DND-41 (cell line): ENCODE data around the gene OPTN.

Experiments
- ATAC-seq: fragments of 200-7000 bp; cut with Tn5 transposase; 3 replicates; pipeline ENCODE4 v1.9.1; 2021; ENCODE audit warnings: low read depth; ENCODE audit not compliant: insufficient read depth
- DNase-seq: peaks from one replicate; pipeline ENCODE4 v3.0.0-alpha.2; 2020
- H2AFZ ChIP-seq: 2 replicates; pipeline ENCODE4 v1.6.0; 2012; ENCODE audit warnings: low read depth, low read length
- H3K27ac ChIP-seq: 2 replicates; pipeline ENCODE4 v1.5.1; 2012; ENCODE audit warnings: low read length, inconsistent platforms
- H3K27me3 ChIP-seq: fragments of 200-600 bp; sonication (generic); 2 replicates; pipeline ENCODE4 v1.6.0; 2012; ENCODE audit warnings: low read length, mild to moderate bottlenecking, inconsistent platforms; ENCODE audit not compliant: insufficient read depth, poor library complexity
- H3K36me3 ChIP-seq: 2 replicates; pipeline ENCODE4 v1.5.1; 2012; ENCODE audit warnings: low read length, inconsistent platforms; ENCODE audit not compliant: insufficient read depth
- H3K4me1 ChIP-seq: 2 replicates; pipeline ENCODE4 v1.5.1; 2012; ENCODE audit warnings: mild to moderate bottlenecking, low read length; ENCODE audit not compliant: insufficient read depth
- H3K4me2 ChIP-seq: 2 replicates; pipeline ENCODE4 v1.6.0; 2012; ENCODE audit warnings: mild to moderate bottlenecking, moderate library complexity, low read length, inconsistent platforms; ENCODE audit not compliant: insufficient read depth
- H3K4me3 ChIP-seq, 2 experiments: fragments of 200-600 bp in 1 of 2; shearing (Covaris generic) in 1 of 2; 2 replicates each; pipeline ENCODE4 v1.5.1; 2012 to 2016; ENCODE audit warnings: inconsistent platforms in 2 of 2, low read length in 2 of 2, mild to moderate bottlenecking in 2 of 2, low read depth in 1 of 2, moderate library complexity in 1 of 2
- H3K79me2 ChIP-seq: 2 replicates; pipeline ENCODE4 v1.6.0; 2012; ENCODE audit warnings: low read length, inconsistent platforms; ENCODE audit not compliant: insufficient read depth
- H3K9ac ChIP-seq: 2 replicates; pipeline ENCODE4 v1.6.0; 2012; ENCODE audit warnings: low read depth, mild to moderate bottlenecking, inconsistent platforms, low read length, moderate library complexity
- H3K9me3 ChIP-seq: 2 replicates; pipeline ENCODE4 v1.5.1; 2012; ENCODE audit warnings: low read length, moderate library complexity, mild to moderate bottlenecking, inconsistent platforms; ENCODE audit not compliant: insufficient read depth, severe bottlenecking
- H4K20me1 ChIP-seq: 2 replicates; pipeline ENCODE4 v1.6.0; 2012; ENCODE audit warnings: low read length; ENCODE audit not compliant: insufficient read depth
- CTCF ChIP-seq: IDR thresholded peaks from 2 replicates; pipeline ENCODE4 v1.5.1; 2012; ENCODE audit warnings: borderline replicate concordance, low read length, moderate library complexity, mild to moderate bottlenecking; ENCODE audit not compliant: poor library complexity, severe bottlenecking; ENCODE audit errors: extremely low read depth
- EZH2 ChIP-seq: IDR thresholded peaks from 3 replicates; pipeline ENCODE4 v1.6.1; 2012; ENCODE audit warnings: borderline replicate concordance, low read depth, mild to moderate bottlenecking, moderate library complexity, low read length, inconsistent platforms; ENCODE audit not compliant: severe bottlenecking

Gene OPTN

DNA sequence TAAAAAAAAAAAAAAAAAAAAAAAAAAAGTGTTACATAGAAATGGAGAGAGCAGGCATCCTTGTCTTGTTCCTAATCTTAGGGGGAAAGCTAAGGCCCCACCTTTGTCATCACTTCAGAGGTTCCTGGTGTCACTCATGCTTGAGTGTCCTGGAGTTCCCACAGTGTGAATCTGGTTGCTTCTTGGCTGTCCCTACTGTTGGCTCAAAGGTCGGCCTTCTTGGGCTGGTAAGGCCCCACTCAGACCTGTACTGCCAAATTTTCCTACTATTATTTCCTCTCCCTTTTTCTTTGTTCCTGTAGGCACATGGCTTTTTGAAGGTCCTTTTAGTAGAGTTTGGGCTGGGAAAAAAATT is 21.5 kb downstream of the OPTN start:
- no peak overlapping the region for H3K4me3 ChIP-seq
- no peaks in the 10 kb centered on the region for H3K27me3 ChIP-seq
- ATAC-seq (no peak), DNase-seq (no peak)
- TF ChIP-seq CTCF: no peak
- no peak for TF ChIP-seq EZH2
- no peaks in the 10 kb centered on the region for H3K79me2 ChIP-seq
- no peak overlapping the region for H3K9ac ChIP-seq
- H4K20me1 ChIP-seq: no peaks in the 10 kb centered on the region
- no peaks in the 10 kb centered on the region for H3K36me3 ChIP-seq
- H2AFZ ChIP-seq: no peak overlapping the region
- no peak overlapping the region for H3K27ac ChIP-seq
- H3K4me1 ChIP-seq: no peaks in the 10 kb centered on the region
- no peak overlapping the region for H3K4me2 ChIP-seq
- no peaks in the 10 kb centered on the region for H3K9me3 ChIP-seq

DNA sequence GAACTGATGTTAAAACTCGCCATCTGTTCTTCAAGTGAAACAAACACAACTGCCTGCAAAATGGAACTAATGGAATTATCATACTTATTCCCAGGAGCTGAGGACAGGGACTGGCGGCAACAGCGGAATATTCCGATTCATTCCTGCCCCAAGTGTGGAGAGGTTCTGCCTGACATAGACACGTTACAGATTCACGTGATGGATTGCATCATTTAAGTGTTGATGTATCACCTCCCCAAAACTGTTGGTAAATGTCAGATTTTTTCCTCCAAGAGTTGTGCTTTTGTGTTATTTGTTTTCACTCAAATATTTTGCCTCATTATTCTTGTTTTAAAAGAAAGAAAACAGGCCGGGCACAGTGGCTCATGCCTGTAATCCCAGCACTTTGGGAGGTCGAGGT is 36.7 kb downstream of the OPTN start:
- DNase-seq (no peak), ATAC-seq (no peak)
- TF ChIP-seq CTCF (no peak), EZH2 (no peak)
- peaks cover 5% of the 10 kb centered on the region for H3K27me3 ChIP-seq
- no peak overlapping the region for H3K4me3 ChIP-seq
- no peaks in the 10 kb centered on the region for H3K4me1 ChIP-seq
- H4K20me1 ChIP-seq: no peaks in the 10 kb centered on the region
- no peaks in the 10 kb centered on the region for H3K79me2 ChIP-seq
- no peak overlapping the region for H3K4me2 ChIP-seq
- H3K9me3 ChIP-seq: no peaks in the 10 kb centered on the region
- H2AFZ ChIP-seq: no peak overlapping the region
- H3K27ac ChIP-seq: no peak overlapping the region
- no peaks in the 10 kb centered on the region for H3K36me3 ChIP-seq
- no peak overlapping the region for H3K9ac ChIP-seq

- TF ChIP-seq CTCF: no peak
- no peaks in the 10 kb centered on the region for H3K9me3 ChIP-seq
- no peaks in the 10 kb centered on the region for H3K36me3 ChIP-seq
- ATAC-seq (no peak), DNase-seq (no peak)
- no peak overlapping the region for H3K4me3 ChIP-seq
- H3K27ac ChIP-seq: no peak overlapping the region
- H4K20me1 ChIP-seq: no peaks in the 10 kb centered on the region
- no peaks in the 10 kb centered on the region for H3K4me1 ChIP-seq
- peaks cover 5% of the 10 kb centered on the region for H3K27me3 ChIP-seq
- H3K4me2 ChIP-seq: no peak overlapping the region
- H2AFZ ChIP-seq: no peak overlapping the region
- no peaks in the 10 kb centered on the region for H3K79me2 ChIP-seq
- H3K9ac ChIP-seq: no peak overlapping the region
Measured at GRCh38 chr10:13139150-13139549, 39.2 kb downstream of the OPTN start.

- no peak for DNase-seq
- no peak for ATAC-seq
- Histone ChIP-seq H3K9me3 (no peaks in the 10 kb centered on the region), H3K36me3 (no peaks in the 10 kb centered on the region), H4K20me1 (no peaks in the 10 kb centered on the region), H2AFZ (no peak overlapping the region), H3K4me3 (no peak overlapping the region), H3K27me3 (peaks cover 5% of the 10 kb centered on the region), H3K4me2 (no peak overlapping the region), H3K27ac (no peak overlapping the region), H3K79me2 (no peaks in the 10 kb centered on the region), H3K4me1 (no peaks in the 10 kb centered on the region), H3K9ac (no peak overlapping the region)
- TF ChIP-seq EZH2 (no peak), CTCF (no peak)
Measured at GRCh38 chr10:13139676-13140075, 39.7 kb downstream of the OPTN start.
